HG02623 (cell line): ENCODE results near the gene IFIT5.
"Not testable (repeated sequence)": the region's sequence is repeated elsewhere in the genome, so short reads cannot be mapped to it uniquely, and the experiment has no call there.

Experiments
- ATAC-seq: cut with Tn5 transposase; IDR thresholded peaks from one replicate; pipeline ENCODE4 v1.9.1; 2021; ENCODE audit warnings: moderate library complexity; ENCODE audit not compliant: unreplicated experiment

IFIT5 gene

GRCh38 chr10:89427629-89428028 lies 13.3 kb downstream of the IFIT5 start:
- no peak for ATAC-seq

GRCh38 chr10:89428877-89429276 lies 14.5 kb downstream of the IFIT5 start:
- no peak for ATAC-seq

GRCh38 chr10:89431977-89432376 lies 17.6 kb downstream of the IFIT5 start:
- no peak for ATAC-seq

- no peak for ATAC-seq
Measured at GRCh38 chr10:89438525-89438924, 24.2 kb downstream of the IFIT5 start.

- no peak for ATAC-seq
Measured at GRCh38 chr10:89440226-89441009, 26.1 kb downstream of the IFIT5 start.

- no peak for ATAC-seq
Measured at GRCh38 chr10:89442289-89442688, 27.9 kb downstream of the IFIT5 start.

- not testable (repeated sequence) for ATAC-seq
Measured at GRCh38 chr10:89444819-89445218, 30.5 kb downstream of the IFIT5 start.

- no peak for ATAC-seq
Measured at GRCh38 chr10:89450901-89451300, 36.5 kb downstream of the IFIT5 start.

- no peak for ATAC-seq
Measured at GRCh38 chr10:89452193-89452592, 37.8 kb downstream of the IFIT5 start.

- ATAC-seq: no peak
Measured at GRCh38 chr10:89454561-89455347, 40.4 kb downstream of the IFIT5 start.

- ATAC-seq: no peak
Measured at GRCh38 chr10:89458291-89458690, 43.9 kb downstream of the IFIT5 start.

- no peak for ATAC-seq
Measured at GRCh38 chr10:89458784-89459183, 44.4 kb downstream of the IFIT5 start.

GRCh38 chr10:89463846-89464537 lies 49.6 kb downstream of the IFIT5 start:
- no peak for ATAC-seq

GRCh38 chr10:89465196-89465595 lies 50.8 kb downstream of the IFIT5 start:
- ATAC-seq: no peak

GRCh38 chr10:89466599-89467035 lies 52.2 kb downstream of the IFIT5 start:
- ATAC-seq: no peak

- ATAC-seq: no peak
Measured at GRCh38 chr10:89468191-89468965, 54.0 kb downstream of the IFIT5 start.

GRCh38 chr10:89469517-89469916 lies 55.1 kb downstream of the IFIT5 start:
- ATAC-seq: no peak
